ENCODE results near the gene RPS6KL1.

DNA sequence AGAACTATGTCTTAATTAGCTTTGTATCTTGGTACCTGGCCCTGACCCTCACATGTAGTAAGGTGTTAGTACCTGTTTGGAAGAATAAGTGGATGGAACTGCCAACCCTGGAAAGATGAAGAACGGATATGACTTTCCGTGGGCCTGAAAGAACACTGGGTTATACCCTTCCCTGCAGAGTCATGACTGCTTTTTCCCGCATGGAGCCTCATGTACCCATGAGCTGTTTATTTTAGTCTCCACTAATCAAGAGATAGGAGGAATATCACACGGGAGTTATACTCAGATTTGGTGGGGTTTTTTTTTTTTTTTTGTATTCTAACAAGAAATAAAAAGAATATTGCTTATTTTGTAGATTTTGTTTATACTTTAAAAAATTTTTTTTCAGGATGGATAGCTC lies 25.4 kb downstream of the RPS6KL1 start:
- TF ChIP-seq SUZ12 (IDR thresholded peaks at IDR 0.05; ENCODE audit: extremely low read depth, insufficient read depth, insufficient read length), result no peak
- no peak for TF ChIP-seq YY1 (IDR thresholded peaks at IDR 0.05; ENCODE audit: insufficient read depth, insufficient read length)

All from NT2/D1 (cell line).